ENCODE data around the gene UTP3. TPM values are rescaled to one million over a fixed set of nuclear protein-coding genes. Genes with fewer than 3 reads are reported as not detected.
"Not testable (repeated sequence)": the region's sequence is repeated elsewhere in the genome, so short reads cannot be mapped to it uniquely, and the experiment has no call there.

Gene UTP3
- total RNA-seq, 1 experiment from 2014 or later = 18.1 TPM

DNA sequence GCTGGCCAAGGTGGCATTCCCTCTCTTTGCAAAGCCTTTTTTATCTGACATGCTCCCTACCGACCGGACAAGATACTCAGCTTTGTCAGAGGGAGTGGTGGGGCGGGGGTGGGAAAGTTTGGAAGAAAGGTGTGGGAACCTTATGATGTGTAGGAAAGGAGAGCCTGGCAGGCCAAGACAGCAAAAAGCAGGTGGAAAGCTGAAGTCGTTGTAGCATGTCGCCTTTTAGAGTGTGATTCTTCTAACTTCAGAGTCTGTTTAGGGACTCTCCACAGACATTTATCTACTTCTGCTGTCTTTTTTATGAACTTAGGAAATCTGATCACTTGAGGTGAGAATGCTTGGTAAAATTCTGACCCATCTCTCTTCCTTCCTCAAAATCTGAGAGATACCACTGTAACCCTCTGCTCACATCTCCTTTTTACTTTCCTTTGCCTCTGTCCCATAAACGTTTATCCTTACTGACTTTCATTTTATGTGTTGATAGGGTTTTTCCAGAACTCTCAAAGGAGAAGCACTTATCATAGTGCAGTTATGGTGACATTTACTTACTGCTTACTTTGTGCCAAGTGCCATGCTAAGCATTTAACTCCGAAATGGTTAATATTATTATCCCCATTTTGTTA is 25.2 kb downstream of the UTP3 start:
- Histone ChIP-seq H3K4me1 (replicated peaks) (no peaks in the 10 kb centered on the region), H3K4me3 (no peak overlapping the region), H3K27me3 (replicated peaks) (no peaks in the 10 kb centered on the region), H3K36me3 (no peaks in the 10 kb centered on the region), H3K27ac (no peak overlapping the region), H3K9me3 (replicated peaks) (no peaks in the 10 kb centered on the region)
- DNase-seq (ENCODE audit: low read depth in 1 of 2, low spot score in 2 of 2) = no peak

DNA sequence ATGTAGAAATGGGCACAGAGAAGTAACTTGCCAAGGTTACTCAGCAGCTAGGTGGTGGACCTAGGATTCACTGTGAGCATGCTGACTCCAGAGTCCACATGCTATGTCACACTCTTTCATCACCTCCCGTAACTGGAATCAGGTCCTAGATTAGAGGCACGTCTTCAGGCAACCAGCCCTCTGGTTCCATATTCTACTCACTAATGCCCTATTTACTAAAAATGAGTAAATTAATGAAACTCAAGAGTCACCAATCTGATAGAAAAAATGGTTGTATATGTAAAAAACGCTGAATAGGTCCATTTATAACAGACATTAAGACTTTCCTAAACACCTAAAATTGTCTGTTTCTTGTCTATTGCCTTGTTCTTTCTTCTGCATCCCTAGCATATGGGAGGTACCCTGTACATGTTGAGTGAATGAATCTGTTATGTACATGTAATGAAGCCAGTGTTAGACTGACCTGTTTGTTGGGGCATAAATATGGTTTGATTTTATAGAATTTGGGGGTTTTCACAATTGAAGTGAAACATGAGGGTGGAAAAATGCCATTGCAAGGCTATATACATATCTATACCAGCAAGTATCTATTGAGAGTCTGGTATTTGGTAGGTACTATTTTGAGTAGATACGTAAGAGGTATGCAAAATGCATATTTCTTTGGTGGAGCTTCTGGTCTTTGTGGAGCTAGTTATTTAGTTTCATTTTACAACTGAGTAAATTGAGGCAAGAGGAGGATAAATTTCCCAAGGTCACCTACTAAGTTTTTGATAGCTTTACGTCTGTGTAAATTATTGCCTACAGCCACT is 26.0 kb downstream of the UTP3 start:
- Histone ChIP-seq H3K4me3 (no peak overlapping the region), H3K4me1 (replicated peaks) (no peaks in the 10 kb centered on the region), H3K9me3 (replicated peaks) (no peaks in the 10 kb centered on the region), H3K36me3 (no peaks in the 10 kb centered on the region), H3K27me3 (replicated peaks) (no peaks in the 10 kb centered on the region), H3K27ac (no peak overlapping the region)
- no peak for DNase-seq (ENCODE audit: low read depth in 1 of 2, low spot score in 2 of 2)

GRCh38 chr4:70715097-70715496 is 26.8 kb downstream of the UTP3 start:
- Histone ChIP-seq H3K4me3 (no peak overlapping the region), H3K9me3 (replicated peaks) (no peaks in the 10 kb centered on the region), H3K4me1 (replicated peaks) (no peaks in the 10 kb centered on the region), H3K27ac (no peak overlapping the region), H3K27me3 (replicated peaks) (no peaks in the 10 kb centered on the region), H3K36me3 (no peaks in the 10 kb centered on the region)
- no peak for DNase-seq (ENCODE audit: low read depth in 1 of 2, low spot score in 2 of 2)

DNA sequence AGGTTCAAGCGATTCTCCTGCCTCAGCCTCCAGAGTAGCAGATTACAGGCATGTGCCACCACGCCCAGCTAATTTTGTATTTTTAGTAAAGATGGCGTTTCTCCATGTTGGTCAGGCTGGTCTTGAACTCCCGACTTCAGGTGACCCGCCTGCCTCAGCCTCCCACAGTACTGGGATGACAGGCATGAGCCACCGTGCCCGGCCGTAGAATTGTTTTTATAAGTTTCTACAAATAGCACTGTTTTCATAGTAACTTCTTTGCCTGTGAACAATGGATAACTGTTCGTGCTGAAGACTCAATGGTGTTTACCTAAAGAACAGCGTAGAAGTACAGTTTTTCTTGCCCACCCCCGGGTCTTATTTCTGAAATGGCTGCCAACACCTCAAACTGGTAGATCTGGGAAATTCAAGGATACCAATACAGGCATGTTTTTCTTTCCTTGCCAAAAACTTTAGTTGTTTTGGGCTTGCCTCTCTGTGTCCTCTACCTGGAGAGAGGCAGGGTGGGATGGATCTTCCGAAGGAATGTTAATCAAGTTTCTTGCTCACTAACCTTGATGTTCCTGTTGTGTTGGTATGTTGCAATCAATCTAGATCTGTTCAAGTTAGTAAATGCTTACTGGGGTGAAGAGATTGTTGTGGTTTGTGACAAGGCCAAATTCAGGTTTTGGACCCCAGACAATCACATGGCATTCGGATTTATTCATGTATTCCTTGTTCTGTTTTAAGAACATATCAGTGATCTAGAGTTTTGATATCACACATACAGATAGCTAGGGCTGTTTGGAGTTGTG is 30.7 kb downstream of the UTP3 start:
- DNase-seq (ENCODE audit: low read depth in 1 of 2, low spot score in 2 of 2) = no peak
- Histone ChIP-seq H3K9me3 (replicated peaks) (no peaks in the 10 kb centered on the region), H3K4me1 (replicated peaks) (peaks cover 11% of the 10 kb centered on the region), H3K4me3 (no peak overlapping the region), H3K27me3 (replicated peaks) (no peaks in the 10 kb centered on the region), H3K27ac (no peak overlapping the region), H3K36me3 (no peaks in the 10 kb centered on the region)

- Histone ChIP-seq H3K27ac (no peak within 1 kb of the TSS), H3K9me3 (replicated peaks) (no peaks in the 10 kb centered on the region), H3K4me3 (no peak within 1 kb of the TSS), H3K27me3 (replicated peaks) (no peaks in the 10 kb centered on the region), H3K4me1 (replicated peaks) (peaks cover 11% of the 10 kb centered on the region), H3K36me3 (no peaks in the 10 kb centered on the region)
- DNase-seq (ENCODE audit: low read depth in 1 of 2, low spot score in 2 of 2) = no peak
These were observed 33.4 kb downstream of the UTP3 start, which contains the start of gene RUFY3 for GRCh38 chr4:70721747-70722146. RUFY3 (plus strand) TSS chr4:70721964; CDS start chr4:70722574, 610 bp downstream.

GRCh38 chr4:70722199-70722791 is 34.0 kb downstream of the UTP3 start:
- no peaks in the 10 kb centered on the region for H3K36me3 ChIP-seq
- no peaks in the 10 kb centered on the region for H3K9me3 ChIP-seq (replicated peaks)
- DNase-seq (ENCODE audit: low read depth in 1 of 2, low spot score in 2 of 2) = peak in 1 of 2 experiments; percentile 15
- H3K4me1 ChIP-seq (replicated peaks) = peaks cover 11% of the 10 kb centered on the region
- H3K4me3 ChIP-seq = no peak overlapping the region
- H3K27me3 ChIP-seq (replicated peaks) = no peaks in the 10 kb centered on the region
- H3K27ac ChIP-seq = no peak overlapping the region

GRCh38 chr4:70724463-70724862 is 36.1 kb downstream of the UTP3 start:
- H3K27me3 ChIP-seq (replicated peaks) = no peaks in the 10 kb centered on the region
- no peak overlapping the region for H3K4me3 ChIP-seq
- no peak for DNase-seq (ENCODE audit: low read depth in 1 of 2, low spot score in 2 of 2)
- peaks cover 11% of the 10 kb centered on the region for H3K4me1 ChIP-seq (replicated peaks)
- no peaks in the 10 kb centered on the region for H3K9me3 ChIP-seq (replicated peaks)
- H3K36me3 ChIP-seq = no peaks in the 10 kb centered on the region
- H3K27ac ChIP-seq = no peak overlapping the region

- Histone ChIP-seq H3K4me3 (no peak overlapping the region), H3K27me3 (replicated peaks) (no peaks in the 10 kb centered on the region), H3K9me3 (replicated peaks) (no peaks in the 10 kb centered on the region), H3K36me3 (no peaks in the 10 kb centered on the region), H3K27ac (no peak overlapping the region), H3K4me1 (replicated peaks) (peaks cover 11% of the 10 kb centered on the region)
- DNase-seq (ENCODE audit: low read depth in 1 of 2, low spot score in 2 of 2) = no peak
These were observed 37.3 kb downstream of the UTP3 start for GRCh38 chr4:70725633-70726032.

- H3K4me1 ChIP-seq (replicated peaks) = peaks cover 11% of the 10 kb centered on the region
- not testable (repeated sequence) for H3K27ac ChIP-seq; H3K27me3 ChIP-seq (replicated peaks); H3K36me3 ChIP-seq; DNase-seq (ENCODE audit: low read depth in 1 of 2, low spot score in 2 of 2); H3K4me3 ChIP-seq; H3K9me3 ChIP-seq (replicated peaks)
These were observed 38.2 kb downstream of the UTP3 start for GRCh38 chr4:70726515-70726914.

DNA sequence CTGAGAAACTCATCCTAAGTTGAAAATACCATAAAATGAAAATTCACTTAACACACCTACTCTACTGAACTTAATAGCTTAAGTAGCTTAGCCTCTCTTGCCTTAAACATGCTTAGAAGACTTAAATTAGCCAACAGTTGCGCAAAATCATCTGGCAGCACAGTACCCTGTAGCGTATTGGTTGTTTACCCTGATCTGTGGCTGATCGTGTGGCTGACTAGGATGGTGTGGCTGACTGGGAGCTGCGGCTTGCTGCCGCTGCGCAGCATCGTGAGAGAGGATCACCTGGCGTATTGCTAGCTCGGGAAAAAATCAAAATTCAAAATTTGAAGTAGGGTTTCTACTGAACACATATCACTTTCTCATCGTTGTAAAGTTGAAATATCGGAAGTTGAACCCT is 39.8 kb downstream of the UTP3 start:
- Histone ChIP-seq H3K27me3 (replicated peaks) (no peaks in the 10 kb centered on the region), H3K27ac (no peak overlapping the region), H3K4me3 (no peak overlapping the region), H3K36me3 (no peaks in the 10 kb centered on the region), H3K9me3 (replicated peaks) (no peaks in the 10 kb centered on the region), H3K4me1 (replicated peaks) (no peaks in the 10 kb centered on the region)
- DNase-seq (ENCODE audit: low read depth in 1 of 2, low spot score in 2 of 2) = no peak

GRCh38 chr4:70732878-70733277 is 44.5 kb downstream of the UTP3 start:
- H3K9me3 ChIP-seq (replicated peaks) = not testable (repeated sequence)

GRCh38 chr4:70734168-70734954 is 46.0 kb downstream of the UTP3 start:
- Histone ChIP-seq H3K4me3 (peak overlapping the region; percentile 26), H3K27ac (peak overlapping the region; percentile 49), H3K4me1 (replicated peaks) (peaks cover 22% of the 10 kb centered on the region), H3K9me3 (replicated peaks) (no peaks in the 10 kb centered on the region), H3K27me3 (replicated peaks) (no peaks in the 10 kb centered on the region), H3K36me3 (no peaks in the 10 kb centered on the region)
- DNase-seq (ENCODE audit: low read depth in 1 of 2, low spot score in 2 of 2) = peak in 1 of 2 experiments; percentile 60

More at GRCh38 chr4:70732878-70733277, 44.5 kb downstream of the UTP3 start:
- not testable (repeated sequence) for H3K36me3 ChIP-seq; H3K27me3 ChIP-seq (replicated peaks); DNase-seq (ENCODE audit: low read depth in 1 of 2, low spot score in 2 of 2); H3K27ac ChIP-seq; H3K4me3 ChIP-seq
- peaks cover 22% of the 10 kb centered on the region for H3K4me1 ChIP-seq (replicated peaks)

DNA sequence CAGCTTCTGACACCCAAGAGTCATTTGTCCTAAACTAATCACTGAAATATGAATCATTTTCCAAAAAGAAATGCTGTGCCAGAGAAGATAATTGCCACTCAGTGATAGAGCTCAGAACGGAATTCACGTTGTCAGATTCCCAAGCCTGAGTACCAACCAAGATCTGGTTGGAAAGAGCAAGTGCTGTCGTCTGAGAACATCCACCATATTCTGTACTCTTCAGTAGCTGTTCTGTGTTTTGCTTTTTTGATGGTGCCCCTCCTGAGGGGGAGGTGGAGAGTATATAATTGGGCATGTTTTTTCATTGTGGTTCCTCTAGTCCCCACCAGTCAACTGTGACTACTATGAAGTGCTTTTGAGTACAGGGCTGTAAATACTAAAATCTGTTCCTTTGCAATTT is 46.6 kb downstream of the UTP3 start:
- no peak for DNase-seq (ENCODE audit: low read depth in 1 of 2, low spot score in 2 of 2)
- peak overlapping the region; percentile 49 for H3K27ac ChIP-seq

More for the DNA sequence above, 46.6 kb downstream of the UTP3 start:
- Histone ChIP-seq H3K4me3 (peak overlapping the region; percentile 26), H3K36me3 (no peaks in the 10 kb centered on the region), H3K4me1 (replicated peaks) (peaks cover 22% of the 10 kb centered on the region), H3K9me3 (replicated peaks) (no peaks in the 10 kb centered on the region), H3K27me3 (replicated peaks) (no peaks in the 10 kb centered on the region)
